Activated CD8-positive, alpha-beta T cell treated with anti-CD3 and anti-CD28 coated beads for 36 hours (primary cell): ENCODE results near the gene KLRG1. TPM values are rescaled to one million over a fixed set of nuclear protein-coding genes. Genes with fewer than 3 reads are reported as not detected.

Experiments used
- ATAC-seq: fragments of 200-7000 bp; cut with Tn5 transposase; one replicate; pipeline ENCODE4 v1.10.0; 2021; ENCODE audit warnings: mild to moderate bottlenecking, moderate library complexity
- CTCF ChIA-PET: fragments of 350-600 bp; sonication (Branson Sonifier 250); formaldehyde crosslinking; loops from one replicate; lab custom pipeline; 2021; ENCODE audit warnings: antibody characterized with exemption; lab: Charles Lee
- POLR2A ChIA-PET: fragments of 350-600 bp; sonication (Branson Sonifier 250); formaldehyde crosslinking; loops from one replicate; lab custom pipeline; 2021; ENCODE audit warnings: antibody characterized with exemption; lab: Charles Lee
- DNase-seq: peaks from one replicate; pipeline ENCODE4 v3.0.0-alpha.2; 2020
- H3K27ac Mint-ChIP-seq: one replicate; pipeline ENCODE4 v1.8.0; 2021; ENCODE audit warnings: mild to moderate bottlenecking, mixed read lengths
- H3K27me3 Mint-ChIP-seq: one replicate; pipeline ENCODE4 v1.8.0; 2021; ENCODE audit warnings: mixed read lengths
- H3K36me3 Mint-ChIP-seq: one replicate; pipeline ENCODE4 v1.8.0; 2021; ENCODE audit warnings: low read depth, mixed read lengths
- H3K4me1 Mint-ChIP-seq: one replicate; pipeline ENCODE4 v1.8.0; 2021; ENCODE audit warnings: low read depth, mixed read lengths
- H3K4me3 Mint-ChIP-seq: one replicate; pipeline ENCODE4 v1.8.0; 2021; ENCODE audit warnings: mild to moderate bottlenecking, moderate library complexity, mixed read lengths
- H3K9me3 Mint-ChIP-seq: one replicate; pipeline ENCODE4 v1.8.0; 2021; ENCODE audit warnings: mixed read lengths
- intact Hi-C: fragments of 100-400 bp; cut with micrococcal nuclease; formaldehyde crosslinking; loops from one replicate; pipeline ENCODE4 v1.10.0; 2022
- total RNA-seq, 2 experiments: library from RNA; stranded (reverse); gene quantifications; one replicate each; pipeline ENCODE4 v1.2.3, GENCODE V29; 2021
- TF ChIP-seq, protein P1 (sequence below): fragments of 200-600 bp; IDR thresholded peaks from one replicate; pipeline ENCODE4 v1.8.0; 2022; ENCODE audit warnings: antibody characterized with exemption, mild to moderate bottlenecking

Gene KLRG1
- total RNA-seq, 2 experiments from 2014 or later = 6.6 to 10.1 TPM

DNA sequence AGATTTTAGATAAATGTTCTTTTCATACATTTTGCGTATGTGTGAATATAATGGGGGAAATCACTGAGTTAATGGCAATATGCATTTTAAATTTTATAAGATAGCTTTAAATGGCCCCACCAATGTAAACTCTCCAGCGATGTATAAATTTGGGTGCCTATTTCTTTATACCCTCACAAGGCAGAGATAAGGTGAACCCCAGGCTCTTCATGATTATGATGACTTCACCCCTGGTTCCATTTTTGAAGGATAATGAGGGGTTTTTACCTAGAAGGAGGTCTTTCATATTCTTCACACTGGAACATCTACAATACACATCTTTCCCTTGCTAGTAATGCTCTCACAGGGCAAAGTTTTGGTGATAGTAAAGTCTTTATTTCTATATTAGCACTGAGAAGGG lies 35.2 kb downstream of the KLRG1 start:
- Mint-ChIP-seq H3K9me3 (peaks cover 16% of the 10 kb centered on the region), H3K4me3 (no peak overlapping the region), H3K36me3 (peaks cover 22% of the 10 kb centered on the region), H3K4me1 (peaks cover 33% of the 10 kb centered on the region), H3K27ac (no peak overlapping the region), H3K27me3 (peaks cover 2% of the 10 kb centered on the region)
- intact Hi-C loops = loop anchor here (2.0 kb wide), 2 partner anchors 14 kb away; no protein-coding TSS in a partner anchor
- ChIA-PET POLR2A (interaction anchor here (0.6 to 2.1 kb wide), 5 partner anchors 33 to 219 kb away, joined by 3 to 24 read pairs (median 3); partner anchors contain the start of genes KLRG1 and M6PR), CTCF (interaction anchor here (1.1 to 4.3 kb wide), 3 partner anchors 14 to 74 kb away, joined by 3 to 41 read pairs (median 4); partner anchors contain the start of gene M6PR)
- no peak for DNase-seq
- ATAC-seq = peak; percentile 50
- TF ChIP-seq, protein P1, sequence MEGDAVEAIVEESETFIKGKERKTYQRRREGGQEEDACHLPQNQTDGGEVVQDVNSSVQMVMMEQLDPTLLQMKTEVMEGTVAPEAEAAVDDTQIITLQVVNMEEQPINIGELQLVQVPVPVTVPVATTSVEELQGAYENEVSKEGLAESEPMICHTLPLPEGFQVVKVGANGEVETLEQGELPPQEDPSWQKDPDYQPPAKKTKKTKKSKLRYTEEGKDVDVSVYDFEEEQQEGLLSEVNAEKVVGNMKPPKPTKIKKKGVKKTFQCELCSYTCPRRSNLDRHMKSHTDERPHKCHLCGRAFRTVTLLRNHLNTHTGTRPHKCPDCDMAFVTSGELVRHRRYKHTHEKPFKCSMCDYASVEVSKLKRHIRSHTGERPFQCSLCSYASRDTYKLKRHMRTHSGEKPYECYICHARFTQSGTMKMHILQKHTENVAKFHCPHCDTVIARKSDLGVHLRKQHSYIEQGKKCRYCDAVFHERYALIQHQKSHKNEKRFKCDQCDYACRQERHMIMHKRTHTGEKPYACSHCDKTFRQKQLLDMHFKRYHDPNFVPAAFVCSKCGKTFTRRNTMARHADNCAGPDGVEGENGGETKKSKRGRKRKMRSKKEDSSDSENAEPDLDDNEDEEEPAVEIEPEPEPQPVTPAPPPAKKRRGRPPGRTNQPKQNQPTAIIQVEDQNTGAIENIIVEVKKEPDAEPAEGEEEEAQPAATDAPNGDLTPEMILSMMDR = no peak

DNA sequence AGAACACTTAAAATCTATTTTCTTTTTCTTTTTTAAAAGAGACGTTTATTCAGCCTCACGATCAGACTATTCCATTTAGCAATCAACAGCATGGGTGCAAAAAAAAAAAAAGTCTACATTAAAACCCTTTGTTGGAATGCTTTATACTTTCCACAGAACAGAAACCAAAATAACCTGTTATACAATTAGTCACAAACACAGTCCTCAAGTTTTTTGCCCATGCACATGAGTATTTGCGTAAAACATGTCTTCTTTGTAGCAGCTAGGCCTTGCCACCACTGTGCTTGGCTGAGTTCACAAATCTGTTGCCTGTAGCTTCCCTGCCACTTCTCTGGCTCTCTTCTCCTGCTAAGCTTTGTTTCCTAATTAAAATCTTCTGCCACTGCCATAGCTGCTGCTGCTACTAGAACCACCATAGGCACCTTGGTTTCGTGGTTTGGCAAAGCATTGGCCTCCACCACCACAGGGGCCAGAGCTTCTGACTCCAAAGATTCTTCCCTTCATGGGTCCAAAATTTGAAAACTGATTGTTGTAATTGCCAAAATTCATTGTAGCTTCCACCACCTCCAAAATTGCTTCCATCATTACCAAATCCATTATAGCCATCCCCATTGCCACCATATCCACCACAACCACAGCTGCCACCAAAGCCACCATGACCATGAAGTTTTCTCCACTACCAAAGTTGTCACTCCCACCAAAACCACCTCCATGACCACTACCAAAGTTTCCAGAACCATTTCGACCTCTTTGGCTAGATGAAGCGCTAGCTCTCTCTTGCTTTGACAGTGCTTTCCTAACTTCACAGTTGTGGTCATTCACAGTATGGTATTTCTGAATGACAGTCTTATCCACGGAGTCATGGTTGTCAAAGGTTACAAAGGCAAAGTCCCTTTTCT lies 38.1 kb downstream of the KLRG1 start:
- peaks cover 2% of the 10 kb centered on the region for H3K27me3 Mint-ChIP-seq
- peak overlapping the region; percentile 94 for H3K27ac Mint-ChIP-seq
- ATAC-seq = no peak
- ChIA-PET CTCF (interaction anchor here (0.8 to 4.3 kb wide), 7 partner anchors 9 to 383 kb away, joined by 3 to 41 read pairs (median 5); partner anchors contain the start of genes KLRG1 and M6PR), POLR2A (interaction anchor here (0.7 to 2.5 kb wide), 8 partner anchors 10 to 77 kb away, joined by 3 to 21 read pairs (median 4); partner anchors contain the start of gene M6PR)
- intact Hi-C loops = loop anchor here (5.0 kb wide), 1 partner anchor 35 kb away; no protein-coding TSS in a partner anchor
- H3K9me3 Mint-ChIP-seq = peaks cover 10% of the 10 kb centered on the region
- peaks cover 40% of the 10 kb centered on the region for H3K4me1 Mint-ChIP-seq
- TF ChIP-seq, protein P1 = no peak
- H3K36me3 Mint-ChIP-seq = peaks cover 12% of the 10 kb centered on the region
- DNase-seq = peak; percentile 76
- peak overlapping the region; percentile 60 for H3K4me3 Mint-ChIP-seq

DNA sequence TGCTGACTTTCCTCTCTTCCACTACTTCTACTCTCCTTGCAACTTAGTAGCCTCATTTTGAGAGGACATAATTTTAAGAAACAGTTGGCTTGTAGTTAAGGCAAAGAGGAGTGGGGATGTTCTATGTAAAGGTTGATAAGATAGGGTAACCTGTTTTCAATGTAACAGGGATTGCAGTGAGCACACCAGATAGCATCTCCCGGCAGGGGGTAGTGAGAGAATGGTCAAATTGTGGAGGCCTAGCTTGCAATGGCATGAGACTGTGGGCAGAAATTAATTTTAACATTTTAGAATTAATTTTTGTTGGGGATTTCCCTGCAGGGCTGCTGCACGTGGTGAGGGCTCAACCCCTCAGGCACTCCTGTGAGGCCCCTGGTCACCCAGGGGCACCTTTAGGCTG lies 41.4 kb downstream of the KLRG1 start:
- Mint-ChIP-seq H3K36me3 (peaks cover 23% of the 10 kb centered on the region), H3K4me3 (no peak overlapping the region), H3K27me3 (peaks cover 2% of the 10 kb centered on the region), H3K9me3 (peaks cover 7% of the 10 kb centered on the region), H3K4me1 (peaks cover 49% of the 10 kb centered on the region), H3K27ac (peak overlapping the region; percentile 68)
- TF ChIP-seq, protein P1 = no peak
- ATAC-seq (no peak), DNase-seq (no peak)
- ChIA-PET CTCF (interaction anchor here (0.8 to 3.2 kb wide), 5 partner anchors 9 to 116 kb away, joined by 3 to 26 read pairs (median 4); partner anchors contain the start of genes M6PR and PHC1), POLR2A (interaction anchor here (1.1 to 5.7 kb wide), 2 partner anchors 21 to 81 kb away, joined by 3 to 30 read pairs; partner anchors contain the start of gene M6PR)
- intact Hi-C loops = no loop called here

DNA sequence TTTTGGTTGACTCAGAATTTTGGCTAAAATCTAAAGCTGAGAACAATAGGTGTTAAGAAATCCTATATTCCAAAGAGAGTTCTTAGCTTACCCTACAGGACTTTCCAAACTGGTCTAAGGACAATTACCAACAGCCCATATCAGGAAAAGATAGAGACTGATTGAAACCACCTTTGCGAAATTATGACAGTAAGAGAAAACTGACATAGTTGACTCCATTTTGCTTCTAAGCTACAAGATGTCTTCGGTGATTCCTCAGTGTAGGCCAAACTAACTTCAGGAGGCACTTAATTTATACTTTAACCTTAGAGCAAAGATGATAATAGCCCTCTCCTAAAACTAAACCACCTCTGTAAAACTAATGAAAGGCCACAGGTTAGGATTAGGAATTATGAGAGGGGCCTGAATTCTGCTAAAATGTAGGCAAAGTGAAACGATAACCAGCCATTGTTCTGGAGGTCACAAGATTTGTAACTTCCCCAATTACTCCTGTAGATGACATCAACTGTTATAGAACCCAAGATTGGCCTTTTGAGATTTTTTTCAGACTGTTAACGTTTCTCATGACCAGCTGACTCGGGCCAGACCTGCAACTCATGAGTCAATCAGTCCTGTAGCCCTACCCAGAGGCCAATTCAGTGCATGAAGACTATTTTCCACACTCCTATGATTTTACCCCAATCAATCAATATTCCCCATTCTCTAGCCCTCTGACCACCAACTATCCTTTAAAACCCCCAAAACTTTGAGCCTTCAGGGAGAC lies 43.0 kb downstream of the KLRG1 start:
- Mint-ChIP-seq H3K27ac (peak overlapping the region; percentile 23), H3K9me3 (peaks cover 7% of the 10 kb centered on the region), H3K4me1 (peaks cover 58% of the 10 kb centered on the region), H3K4me3 (no peak overlapping the region), H3K27me3 (peaks cover 2% of the 10 kb centered on the region), H3K36me3 (peaks cover 23% of the 10 kb centered on the region)
- TF ChIP-seq, protein P1 = no peak
- intact Hi-C loops = no loop called here
- ChIA-PET POLR2A (interaction anchor here (0.8 to 5.7 kb wide), 4 partner anchors 36 to 155 kb away, joined by 3 to 30 read pairs (median 3); partner anchors contain the start of gene M6PR), CTCF (interaction anchor here (1.0 to 3.2 kb wide), 4 partner anchors 9 to 82 kb away, joined by 3 to 26 read pairs (median 4); partner anchors contain the start of gene M6PR)
- DNase-seq (no peak), ATAC-seq (peak; percentile 60)
